Effector memory CD4-positive, alpha-beta T cell (primary cell): ENCODE data around the gene SGSM1.

Experiments
- DNase-seq, 3 donors: peaks; one replicate each; pipeline ENCODE4 v3.0.0-alpha.2; 2020
- H3K27ac ChIP-seq: 2 replicates; pipeline ENCODE4 v1.7.0; 2013; ENCODE audit warnings: mild to moderate bottlenecking, low read length, moderate library complexity; ENCODE audit not compliant: insufficient read depth, poor library complexity, severe bottlenecking
- H3K27me3 ChIP-seq: replicated peaks from 2 replicates; pipeline ENCODE4 v1.7.0; 2013; ENCODE audit warnings: mild to moderate bottlenecking, low read length; ENCODE audit not compliant: insufficient read depth, control insufficient read depth, poor library complexity, severe bottlenecking
- H3K36me3 ChIP-seq: 2 replicates; pipeline ENCODE4 v1.7.0; 2013; ENCODE audit warnings: mild to moderate bottlenecking, low read length, moderate library complexity; ENCODE audit not compliant: control insufficient read depth, insufficient read depth
- H3K4me1 ChIP-seq: 2 replicates; pipeline ENCODE4 v1.7.0; 2013; ENCODE audit warnings: low read length, mild to moderate bottlenecking; ENCODE audit not compliant: control insufficient read depth, insufficient read depth, poor library complexity, severe bottlenecking
- H3K4me3 ChIP-seq: 2 replicates; pipeline ENCODE4 v1.7.0; 2013; ENCODE audit warnings: low read length, low read depth, mild to moderate bottlenecking; ENCODE audit not compliant: insufficient read depth, poor library complexity, severe bottlenecking
- H3K9me3 ChIP-seq: 2 replicates; pipeline ENCODE4 v1.7.0; 2013; ENCODE audit warnings: mild to moderate bottlenecking, low read length, moderate library complexity; ENCODE audit not compliant: control insufficient read depth

SGSM1 gene

DNA sequence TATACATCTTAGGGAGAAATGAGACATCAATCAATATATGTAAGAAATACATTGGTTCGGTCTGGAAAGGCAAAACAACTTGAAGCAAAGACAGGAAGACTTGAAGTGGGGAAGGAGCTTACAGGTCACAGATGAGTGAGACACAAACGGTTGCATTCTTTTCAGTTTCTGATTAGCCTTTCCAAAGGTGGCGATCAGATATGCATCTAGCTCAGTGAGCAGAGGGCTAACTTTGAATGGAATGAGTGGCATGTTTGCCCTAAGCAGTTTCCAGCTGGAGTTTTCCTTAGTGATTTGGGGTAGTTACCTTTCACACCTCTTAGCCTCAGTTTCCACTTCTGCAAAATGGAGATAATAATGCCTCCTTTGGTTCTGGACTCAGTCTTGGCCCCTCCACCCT is 124.7 kb downstream of the SGSM1 start:
- Histone ChIP-seq H3K27me3 (no peaks in the 10 kb centered on the region), H3K4me1 (no peaks in the 10 kb centered on the region), H3K36me3 (no peaks in the 10 kb centered on the region), H3K27ac (no peak overlapping the region), H3K4me3 (no peak overlapping the region), H3K9me3 (no peaks in the 10 kb centered on the region)
- DNase-seq, result no peak

DNA sequence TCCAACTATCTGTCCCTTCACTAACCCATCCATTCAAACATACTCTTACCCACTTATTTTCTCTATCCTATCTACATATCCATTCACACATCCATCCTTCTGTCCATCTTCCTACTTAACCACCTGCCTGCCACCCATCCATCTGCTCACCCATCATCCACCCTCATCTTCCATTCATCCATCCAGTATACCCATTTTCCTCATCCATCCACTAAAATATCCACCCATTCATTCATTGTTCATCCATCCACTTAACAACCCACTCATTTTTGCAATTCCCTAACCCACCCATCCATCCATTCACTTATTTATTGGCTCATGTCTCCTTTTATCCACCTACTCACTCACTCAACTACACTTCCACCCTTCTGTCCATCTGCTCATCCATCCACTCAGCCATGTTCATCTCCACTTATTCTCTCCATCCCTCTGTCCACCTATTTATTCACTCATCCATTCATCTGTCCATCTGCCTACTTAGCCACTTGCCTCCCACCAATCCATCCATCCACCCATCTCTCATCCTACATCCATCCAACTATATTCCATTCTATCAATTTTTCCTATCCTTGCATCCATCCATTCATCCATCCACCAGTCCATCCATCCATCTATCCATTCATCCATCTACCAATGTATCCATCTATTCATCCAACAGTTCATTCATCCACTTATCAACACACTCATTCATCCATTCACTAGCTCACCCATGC is 129.9 kb downstream of the SGSM1 start:
- Histone ChIP-seq H3K4me1 (no peaks in the 10 kb centered on the region), H3K36me3 (no peaks in the 10 kb centered on the region), H3K4me3 (no peak overlapping the region), H3K27me3 (no peaks in the 10 kb centered on the region), H3K27ac (no peak overlapping the region), H3K9me3 (no peaks in the 10 kb centered on the region)
- DNase-seq, result no peak

GRCh38 chr22:24937114-24937513 is 131.1 kb downstream of the SGSM1 start:
- Histone ChIP-seq H3K9me3 (no peaks in the 10 kb centered on the region), H3K27me3 (no peaks in the 10 kb centered on the region), H3K4me3 (no peak overlapping the region), H3K27ac (no peak overlapping the region), H3K36me3 (no peaks in the 10 kb centered on the region), H3K4me1 (no peaks in the 10 kb centered on the region)
- DNase-seq, result no peak

DNA sequence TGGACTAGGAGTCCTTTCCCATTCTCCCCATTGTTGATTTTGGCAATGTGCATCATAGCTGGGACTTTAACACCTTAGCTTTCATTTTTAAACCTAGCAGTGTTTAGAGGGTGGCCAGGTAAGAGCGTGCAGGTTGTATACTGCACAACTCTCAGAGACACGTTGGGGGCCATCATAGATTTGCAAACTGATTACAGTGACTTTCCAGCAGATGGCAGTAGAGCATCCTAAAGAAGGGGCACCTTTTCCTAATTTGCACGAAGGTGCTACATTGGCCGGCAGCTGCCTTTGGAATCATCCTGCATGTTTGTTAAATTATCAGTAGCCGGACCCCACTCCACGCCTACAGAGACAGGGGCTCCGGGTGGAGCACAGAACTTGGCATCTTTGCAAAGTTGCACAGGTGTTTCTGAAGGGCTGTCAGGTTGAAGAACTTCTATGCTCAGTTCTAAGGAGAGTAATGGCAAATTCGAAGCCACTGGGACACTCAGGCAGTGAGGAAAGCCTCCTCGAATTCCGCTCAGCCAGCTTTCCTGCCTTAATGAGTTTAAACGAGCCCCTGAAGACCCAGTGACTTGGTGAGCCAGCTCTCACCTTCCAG is 132.8 kb downstream of the SGSM1 start:
- no peak overlapping the region for H3K27ac ChIP-seq
- no peak for DNase-seq

GRCh38 chr22:24942301-24942700 is 136.3 kb downstream of the SGSM1 start:
- Histone ChIP-seq H3K4me3 (no peak overlapping the region), H3K27ac (no peak overlapping the region), H3K4me1 (no peaks in the 10 kb centered on the region), H3K36me3 (no peaks in the 10 kb centered on the region), H3K27me3 (no peaks in the 10 kb centered on the region), H3K9me3 (no peaks in the 10 kb centered on the region)
- DNase-seq, result no peak

More for the DNA sequence above, 132.8 kb downstream of the SGSM1 start:
- Histone ChIP-seq H3K9me3 (no peaks in the 10 kb centered on the region), H3K27me3 (no peaks in the 10 kb centered on the region), H3K4me3 (no peak overlapping the region), H3K36me3 (no peaks in the 10 kb centered on the region), H3K4me1 (no peaks in the 10 kb centered on the region)

DNA sequence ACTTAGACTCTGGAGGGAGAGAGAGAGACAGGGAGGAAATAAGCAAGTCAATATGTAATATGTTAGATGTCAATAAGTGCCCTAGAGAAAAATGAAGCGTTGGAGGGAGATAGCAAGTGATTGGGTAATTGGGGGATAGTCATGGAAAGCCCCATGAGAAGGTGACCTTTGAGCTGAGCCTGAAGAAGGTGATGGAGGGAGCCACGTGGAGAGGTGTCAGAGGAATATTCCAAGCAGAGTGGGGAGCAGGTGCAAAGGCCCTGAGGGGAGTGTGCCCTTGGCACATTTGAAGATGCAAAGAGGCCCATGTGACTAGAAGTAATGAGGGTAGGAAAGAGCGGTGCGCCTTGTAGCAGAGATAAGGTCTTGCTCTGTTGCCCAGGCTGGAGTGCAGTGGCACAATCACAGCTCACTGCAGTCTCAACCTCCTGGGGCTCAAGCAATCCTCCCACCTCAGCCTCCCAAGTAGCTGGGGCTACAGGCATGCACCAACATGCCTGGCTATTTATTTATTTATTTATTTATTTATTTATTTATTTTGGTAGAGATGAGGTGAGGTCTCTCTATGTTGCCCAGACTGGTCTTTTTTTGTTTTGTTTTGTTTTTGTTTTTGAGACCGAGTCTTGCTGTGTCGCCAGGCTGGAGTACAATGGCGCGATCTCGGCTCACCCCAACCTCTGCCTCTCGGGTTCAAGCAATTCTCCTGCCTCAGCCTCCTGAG is 138.4 kb downstream of the SGSM1 start:
- Histone ChIP-seq H3K27ac (no peak overlapping the region), H3K9me3 (no peaks in the 10 kb centered on the region), H3K4me3 (no peak overlapping the region), H3K36me3 (no peaks in the 10 kb centered on the region), H3K27me3 (peaks cover 7% of the 10 kb centered on the region), H3K4me1 (no peaks in the 10 kb centered on the region)
- DNase-seq, result no peak

- H3K27me3 ChIP-seq, result peaks cover 10% of the 10 kb centered on the region
- H3K4me1 ChIP-seq, result no peaks in the 10 kb centered on the region
- no peaks in the 10 kb centered on the region for H3K36me3 ChIP-seq
- H3K4me3 ChIP-seq, result no peak overlapping the region
- no peaks in the 10 kb centered on the region for H3K9me3 ChIP-seq
- no peak for DNase-seq
- H3K27ac ChIP-seq, result no peak overlapping the region
These were observed 139.4 kb downstream of the SGSM1 start for GRCh38 chr22:24945430-24945829.

GRCh38 chr22:24947383-24947782 is 141.4 kb downstream of the SGSM1 start:
- H3K27ac ChIP-seq, result no peak overlapping the region
- H3K9me3 ChIP-seq, result no peaks in the 10 kb centered on the region
- peaks cover 10% of the 10 kb centered on the region for H3K27me3 ChIP-seq
- DNase-seq, result no peak
- H3K4me3 ChIP-seq, result no peak overlapping the region
- H3K36me3 ChIP-seq, result no peaks in the 10 kb centered on the region
- H3K4me1 ChIP-seq, result no peaks in the 10 kb centered on the region

GRCh38 chr22:24947881-24948280 is 141.9 kb downstream of the SGSM1 start:
- Histone ChIP-seq H3K9me3 (no peaks in the 10 kb centered on the region), H3K36me3 (no peaks in the 10 kb centered on the region), H3K27me3 (peaks cover 13% of the 10 kb centered on the region), H3K4me3 (no peak overlapping the region), H3K4me1 (peaks cover 2% of the 10 kb centered on the region), H3K27ac (no peak overlapping the region)
- no peak for DNase-seq
